ENCODE data around the gene CUBN. TPM values are rescaled to one million over a fixed set of nuclear protein-coding genes. Genes with fewer than 3 reads are reported as not detected.
"Not testable (repeated sequence)": the region's sequence is repeated elsewhere in the genome, so short reads cannot be mapped to it uniquely, and the experiment has no call there.

Gene CUBN
- total RNA-seq, 6 experiments from 2014 or later, result 0.43 to 1.7 (median 1.2) TPM

GRCh38 chr10:16832351-16833080 lies 297.1 kb downstream of the CUBN start:
- H3K4me3 Mint-ChIP-seq, result peak overlapping the region; percentile 83
- peaks cover 62% of the 10 kb centered on the region for H3K4me1 Mint-ChIP-seq (ENCODE audit: low read depth)
- no peak for TF ChIP-seq CTCF (IDR thresholded peaks at IDR 0.05)
- peak overlapping the region; percentile 99 for H3K27ac Mint-ChIP-seq
- no peaks in the 10 kb centered on the region; the same call in 1 of the 2 replicates for H3K27me3 Mint-ChIP-seq (ENCODE audit: insufficient read depth)
- peaks cover 10% of the 10 kb centered on the region for H3K36me3 Mint-ChIP-seq (ENCODE audit: low read depth)
- 0 out of 2 replicates have a peak, but pooled peaks cover 3% of the 10 kb centered on the region for H3K9me3 Mint-ChIP-seq
- peak; percentile 90 for DNase-seq

DNA sequence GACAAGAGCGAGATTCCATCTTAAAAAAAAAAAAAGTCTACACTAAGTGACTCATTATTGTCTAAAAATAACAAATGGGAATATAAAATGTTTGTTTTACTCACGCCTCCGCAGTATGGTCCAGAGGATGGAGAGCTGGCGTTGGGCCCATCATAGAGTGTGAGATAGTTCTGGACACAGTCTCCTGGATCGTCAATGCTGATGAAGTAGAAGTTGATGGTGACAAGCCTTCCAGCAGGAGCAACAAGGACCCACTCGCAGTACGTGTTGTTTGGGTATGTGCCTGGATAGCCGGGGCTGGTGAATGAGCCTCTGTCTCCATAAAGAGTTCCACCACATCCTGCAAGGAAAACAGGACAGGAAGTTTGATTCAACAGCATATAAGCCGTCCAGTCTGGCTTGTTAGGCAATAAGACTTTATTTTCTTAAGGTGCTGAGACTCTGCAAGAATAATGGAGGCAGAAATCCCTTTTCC lies 300.9 kb downstream of the CUBN start:
- no peak for TF ChIP-seq CTCF (IDR thresholded peaks at IDR 0.05)
- H3K9me3 Mint-ChIP-seq, result no peaks in the 10 kb centered on the region
- H3K4me1 Mint-ChIP-seq (ENCODE audit: low read depth), result peaks cover 60% of the 10 kb centered on the region
- H3K36me3 Mint-ChIP-seq (ENCODE audit: low read depth), result peaks cover under 1% of the 10 kb centered on the region; the same call in 1 of the 2 replicates
- H3K4me3 Mint-ChIP-seq, result peak overlapping the region; percentile 84
- DNase-seq, result peak; percentile 83
- no peaks in the 10 kb centered on the region for H3K27me3 Mint-ChIP-seq (ENCODE audit: insufficient read depth)
- H3K27ac Mint-ChIP-seq, result peak overlapping the region; percentile 95

- no peaks in the 10 kb centered on the region; the same call in 1 of the 2 replicates for H3K27me3 Mint-ChIP-seq (ENCODE audit: insufficient read depth)
- H3K4me3 Mint-ChIP-seq, result peak overlapping the region; percentile 84
- peaks cover 6% of the 10 kb centered on the region for H3K36me3 Mint-ChIP-seq (ENCODE audit: low read depth)
- peaks cover 54% of the 10 kb centered on the region for H3K4me1 Mint-ChIP-seq (ENCODE audit: low read depth)
- H3K9me3 Mint-ChIP-seq, result peaks cover 5% of the 10 kb centered on the region
- peak; percentile 79 for DNase-seq
- TF ChIP-seq CTCF (IDR thresholded peaks at IDR 0.05), result peak; percentile 85
- H3K27ac Mint-ChIP-seq, result peak overlapping the region; percentile 95
Measured at GRCh38 chr10:16828114-16828568, 301.5 kb downstream of the CUBN start.

DNA sequence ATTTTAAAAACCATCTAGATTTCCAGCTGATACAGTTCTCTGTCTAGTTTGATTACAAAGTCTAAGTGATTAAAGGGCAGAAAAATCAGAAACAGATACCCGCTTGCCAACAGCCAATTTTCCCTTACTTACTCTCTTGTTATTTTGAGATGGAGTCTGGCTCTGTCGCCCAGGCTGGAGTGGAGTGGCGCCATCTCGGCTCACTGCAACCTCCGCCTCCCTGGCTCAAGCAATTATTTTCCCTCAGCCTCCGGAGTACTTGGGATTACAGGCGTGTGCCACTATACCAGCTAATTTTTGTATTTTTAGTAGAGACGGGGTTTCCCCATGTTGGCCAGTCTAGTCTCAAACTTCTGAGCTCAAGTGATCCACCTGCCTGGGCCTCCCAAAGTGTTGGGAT lies 302.1 kb downstream of the CUBN start:
- H3K27me3 Mint-ChIP-seq (ENCODE audit: insufficient read depth); H3K27ac Mint-ChIP-seq; DNase-seq: not testable (repeated sequence)
- Mint-ChIP-seq H3K9me3 (peaks cover 12% of the 10 kb centered on the region), H3K4me1 (ENCODE audit: low read depth) (peaks cover 47% of the 10 kb centered on the region), H3K36me3 (ENCODE audit: low read depth) (peaks cover 13% of the 10 kb centered on the region), H3K4me3 (peak overlapping the region; percentile 84)

GRCh38 chr10:16822726-16823360 lies 306.8 kb downstream of the CUBN start:
- TF ChIP-seq CTCF (IDR thresholded peaks at IDR 0.05), result no peak
- DNase-seq, result no peak
- Mint-ChIP-seq H3K27ac (no peak overlapping the region), H3K9me3 (peaks cover 26% of the 10 kb centered on the region), H3K4me3 (no peak overlapping the region), H3K4me1 (ENCODE audit: low read depth) (peaks cover 25% of the 10 kb centered on the region), H3K27me3 (ENCODE audit: insufficient read depth) (no peaks in the 10 kb centered on the region; the same call in 1 of the 2 replicates), H3K36me3 (ENCODE audit: low read depth) (peaks cover 30% of the 10 kb centered on the region)

DNA sequence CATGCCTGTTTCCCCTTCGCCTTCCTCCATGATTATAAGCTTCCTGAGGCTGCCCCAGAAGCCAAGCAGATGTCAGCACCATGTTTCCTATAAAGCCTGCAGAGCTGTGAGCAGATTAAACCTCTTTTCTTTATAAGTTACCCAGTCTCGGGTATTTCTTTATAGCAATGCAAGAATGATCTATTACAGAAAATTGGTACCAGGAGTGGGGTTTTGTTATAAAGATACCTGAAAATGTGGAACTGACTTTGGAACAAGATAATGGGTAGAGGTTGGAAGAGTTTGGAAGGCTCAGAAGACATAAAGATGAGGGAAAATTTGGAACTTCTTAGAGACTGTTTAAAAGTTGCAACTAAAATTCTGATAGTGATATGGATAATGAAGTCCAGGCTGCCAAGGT lies 307.6 kb downstream of the CUBN start:
- Mint-ChIP-seq H3K27me3 (ENCODE audit: insufficient read depth) (no peaks in the 10 kb centered on the region; the same call in 1 of the 2 replicates), H3K4me3 (no peak overlapping the region), H3K27ac (no peak overlapping the region), H3K36me3 (ENCODE audit: low read depth) (peaks cover 30% of the 10 kb centered on the region), H3K4me1 (ENCODE audit: low read depth) (peaks cover 17% of the 10 kb centered on the region), H3K9me3 (peaks cover 26% of the 10 kb centered on the region)
- no peak for DNase-seq
- no peak for TF ChIP-seq CTCF (IDR thresholded peaks at IDR 0.05)

Data from HFFc6 (cell line).